Mononuclear cell (primary cell): Measurements from ENCODE around the gene ANKMY1. TPM values are rescaled to one million over a fixed set of nuclear protein-coding genes. Genes with fewer than 3 reads are reported as not detected.
"Not testable (repeated sequence)": the region's sequence is repeated elsewhere in the genome, so short reads cannot be mapped to it uniquely, and the experiment has no call there.

Experiments used
- H3K27me3 ChIP-seq: 2 replicates; pipeline ENCODE4 v1.6.0; 2011; ENCODE audit warnings: low read length, control low read depth; ENCODE audit not compliant: insufficient read depth
- H3K4me1 ChIP-seq: 2 replicates; pipeline ENCODE4 v1.5.1; 2011; ENCODE audit warnings: mild to moderate bottlenecking, low read length, control low read depth; ENCODE audit not compliant: insufficient read depth
- H3K4me3 ChIP-seq: 2 replicates; pipeline ENCODE4 v1.5.1; 2011; ENCODE audit warnings: mild to moderate bottlenecking, low read length, moderate library complexity
- H3K9me3 ChIP-seq: 2 replicates; pipeline ENCODE4 v1.5.1; 2011; ENCODE audit warnings: low read depth, mild to moderate bottlenecking, control low read depth, low read length
- total RNA-seq: library from RNA; depleted of rRNA; stranded (reverse); fragments of >200 nt; gene quantifications from one replicate; pipeline ENCODE4 v1.2.3, GENCODE V29; 2012

Gene ANKMY1
- total RNA-seq, 1 donor: 24.1 TPM

- H3K4me1 ChIP-seq: no peaks in the 10 kb centered on the region
- H3K27me3 ChIP-seq: no peaks in the 10 kb centered on the region
- H3K4me3 ChIP-seq: no peak overlapping the region
- no peaks in the 10 kb centered on the region for H3K9me3 ChIP-seq
These were observed 59.4 kb downstream of the ANKMY1 start for GRCh38 chr2:240498171-240498957.

- H3K4me1 ChIP-seq, H3K9me3 ChIP-seq, H3K27me3 ChIP-seq, H3K4me3 ChIP-seq: not testable (repeated sequence)
These were observed 60.7 kb downstream of the ANKMY1 start for GRCh38 chr2:240497082-240497481.

GRCh38 chr2:240494942-240495341 is 62.8 kb downstream of the ANKMY1 start:
- not testable (repeated sequence) for H3K4me1 ChIP-seq, H3K27me3 ChIP-seq, H3K4me3 ChIP-seq
- H3K9me3 ChIP-seq: peaks cover 25% of the 10 kb centered on the region

- H3K4me3 ChIP-seq: no peak overlapping the region
- H3K27me3 ChIP-seq: no peaks in the 10 kb centered on the region
- no peaks in the 10 kb centered on the region for H3K4me1 ChIP-seq
- peaks cover 32% of the 10 kb centered on the region for H3K9me3 ChIP-seq
These were observed 63.5 kb downstream of the ANKMY1 start for GRCh38 chr2:240494194-240494793.

GRCh38 chr2:240491483-240491882 is 66.3 kb downstream of the ANKMY1 start:
- Histone ChIP-seq H3K27me3 (no peaks in the 10 kb centered on the region), H3K9me3 (peaks cover 57% of the 10 kb centered on the region), H3K4me3 (no peak overlapping the region), H3K4me1 (no peaks in the 10 kb centered on the region)

GRCh38 chr2:240482141-240482540 is 75.6 kb downstream of the ANKMY1 start:
- H3K4me3 ChIP-seq: no peak overlapping the region
- H3K27me3 ChIP-seq: no peaks in the 10 kb centered on the region
- no peaks in the 10 kb centered on the region for H3K4me1 ChIP-seq
- peaks cover 7% of the 10 kb centered on the region for H3K9me3 ChIP-seq

- H3K4me1 ChIP-seq: no peaks in the 10 kb centered on the region
- H3K4me3 ChIP-seq: no peak overlapping the region
- no peaks in the 10 kb centered on the region for H3K27me3 ChIP-seq
- H3K9me3 ChIP-seq: peaks cover 3% of the 10 kb centered on the region
These were observed 76.1 kb downstream of the ANKMY1 start for GRCh38 chr2:240481720-240482119.

- Histone ChIP-seq H3K9me3 (no peaks in the 10 kb centered on the region), H3K4me1 (no peaks in the 10 kb centered on the region), H3K27me3 (no peaks in the 10 kb centered on the region), H3K4me3 (no peak overlapping the region)
These were observed 76.8 kb downstream of the ANKMY1 start for GRCh38 chr2:240480834-240481623.

- no peaks in the 10 kb centered on the region for H3K27me3 ChIP-seq
- no peaks in the 10 kb centered on the region for H3K9me3 ChIP-seq
- no peak overlapping the region for H3K4me3 ChIP-seq
- no peaks in the 10 kb centered on the region for H3K4me1 ChIP-seq
These were observed 78.7 kb downstream of the ANKMY1 start for GRCh38 chr2:240479111-240479501.

GRCh38 chr2:240478346-240479110 is 79.3 kb downstream of the ANKMY1 start:
- Histone ChIP-seq H3K27me3 (no peaks in the 10 kb centered on the region), H3K9me3 (peaks cover 2% of the 10 kb centered on the region), H3K4me3 (no peak overlapping the region), H3K4me1 (no peaks in the 10 kb centered on the region)

GRCh38 chr2:240477916-240478315 is 79.9 kb downstream of the ANKMY1 start:
- H3K4me3 ChIP-seq: no peak overlapping the region
- peaks cover 7% of the 10 kb centered on the region for H3K9me3 ChIP-seq
- no peaks in the 10 kb centered on the region for H3K4me1 ChIP-seq
- H3K27me3 ChIP-seq: no peaks in the 10 kb centered on the region

- no peaks in the 10 kb centered on the region for H3K27me3 ChIP-seq
- H3K9me3 ChIP-seq: peaks cover 7% of the 10 kb centered on the region
- no peaks in the 10 kb centered on the region for H3K4me1 ChIP-seq
- no peak overlapping the region for H3K4me3 ChIP-seq
These were observed 84.6 kb downstream of the ANKMY1 start for GRCh38 chr2:240473211-240473610.

- H3K4me1 ChIP-seq: no peaks in the 10 kb centered on the region
- no peak overlapping the region for H3K4me3 ChIP-seq
- no peaks in the 10 kb centered on the region for H3K27me3 ChIP-seq
- peaks cover 7% of the 10 kb centered on the region for H3K9me3 ChIP-seq
These were observed 85.6 kb downstream of the ANKMY1 start for GRCh38 chr2:240472078-240472790.

GRCh38 chr2:240469740-240470139 is 88.0 kb downstream of the ANKMY1 start:
- H3K4me1 ChIP-seq: no peaks in the 10 kb centered on the region
- no peaks in the 10 kb centered on the region for H3K27me3 ChIP-seq
- H3K9me3 ChIP-seq: peaks cover 7% of the 10 kb centered on the region
- no peak overlapping the region for H3K4me3 ChIP-seq
